ENCODE results near the gene MRPS22. TPM values are rescaled to one million over a fixed set of nuclear protein-coding genes. Genes with fewer than 3 reads are reported as not detected.

Gene MRPS22
- total RNA-seq, 2 experiments from 2014 or later, result 39.7 to 41.1 TPM

GRCh38 chr3:139303216-139303615 is 40.6 kb upstream of the MRPS22 start:
- ChIA-PET POLR2A (no interaction called here), CTCF (interaction anchor here (0.9 to 2.4 kb wide), 2 partner anchors 26 to 191 kb away, joined by 3 to 6 read pairs; no protein-coding TSS in a partner anchor)
- Mint-ChIP-seq H3K27me3 (ENCODE audit: low read depth) (peaks cover 8% of the 10 kb centered on the region), H3K4me3 (no peak overlapping the region), H3K4me1 (ENCODE audit: low read depth) (peaks cover 10% of the 10 kb centered on the region), H3K36me3 (ENCODE audit: low read depth) (no peaks in the 10 kb centered on the region), H3K9me3 (ENCODE audit: insufficient read depth) (no peaks in the 10 kb centered on the region), H3K27ac (no peak overlapping the region)
- ATAC-seq (no peak), DNase-seq (no peak)

GRCh38 chr3:139304383-139304782 is 39.4 kb upstream of the MRPS22 start:
- no peak overlapping the region for H3K4me3 Mint-ChIP-seq
- CTCF ChIA-PET, result no interaction called here
- POLR2A ChIA-PET, result no interaction called here
- H3K27ac Mint-ChIP-seq, result no peak overlapping the region
- no peak for DNase-seq
- H3K9me3 Mint-ChIP-seq (ENCODE audit: insufficient read depth), result no peaks in the 10 kb centered on the region
- no peak for ATAC-seq
- peaks cover 10% of the 10 kb centered on the region for H3K4me1 Mint-ChIP-seq (ENCODE audit: low read depth)
- no peaks in the 10 kb centered on the region for H3K36me3 Mint-ChIP-seq (ENCODE audit: low read depth)
- H3K27me3 Mint-ChIP-seq (ENCODE audit: low read depth), result peaks cover 8% of the 10 kb centered on the region

DNA sequence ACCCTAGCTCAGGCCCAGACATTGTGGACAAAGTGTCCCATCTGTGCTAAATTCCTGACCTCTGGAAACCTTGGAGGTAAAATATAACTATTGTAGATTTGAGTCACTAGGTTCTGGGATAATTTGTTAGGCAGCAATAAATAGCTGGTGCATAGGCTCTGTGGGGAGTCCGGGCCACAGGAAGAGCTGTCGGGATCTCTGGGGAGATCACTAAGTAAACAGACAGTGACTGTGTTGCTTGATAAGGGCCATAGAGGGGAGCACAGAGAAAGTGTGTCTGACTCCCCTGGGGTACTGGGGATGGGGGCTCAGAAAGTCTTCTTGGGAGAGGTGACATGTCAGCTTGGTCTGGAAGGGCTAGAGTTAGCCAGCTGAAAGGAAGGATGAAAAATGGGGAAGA is 37.7 kb upstream of the MRPS22 start:
- Mint-ChIP-seq H3K4me1 (ENCODE audit: low read depth) (peaks cover 10% of the 10 kb centered on the region), H3K9me3 (ENCODE audit: insufficient read depth) (no peaks in the 10 kb centered on the region), H3K27me3 (ENCODE audit: low read depth) (peaks cover 5% of the 10 kb centered on the region), H3K36me3 (ENCODE audit: low read depth) (no peaks in the 10 kb centered on the region), H3K4me3 (no peak overlapping the region), H3K27ac (no peak overlapping the region)
- ChIA-PET POLR2A (no interaction called here), CTCF (no interaction called here)
- DNase-seq (no peak), ATAC-seq (no peak)

- H3K4me3 Mint-ChIP-seq, result no peak overlapping the region
- ChIA-PET CTCF (no interaction called here), POLR2A (no interaction called here)
- H3K9me3 Mint-ChIP-seq (ENCODE audit: insufficient read depth), result no peaks in the 10 kb centered on the region
- H3K4me1 Mint-ChIP-seq (ENCODE audit: low read depth), result peaks cover 9% of the 10 kb centered on the region
- peaks cover 5% of the 10 kb centered on the region for H3K27me3 Mint-ChIP-seq (ENCODE audit: low read depth)
- H3K36me3 Mint-ChIP-seq (ENCODE audit: low read depth), result no peaks in the 10 kb centered on the region
- no peak for ATAC-seq
- no peak for DNase-seq
- H3K27ac Mint-ChIP-seq, result no peak overlapping the region
Observed at GRCh38 chr3:139307072-139307491, 36.7 kb upstream of the MRPS22 start.

DNA sequence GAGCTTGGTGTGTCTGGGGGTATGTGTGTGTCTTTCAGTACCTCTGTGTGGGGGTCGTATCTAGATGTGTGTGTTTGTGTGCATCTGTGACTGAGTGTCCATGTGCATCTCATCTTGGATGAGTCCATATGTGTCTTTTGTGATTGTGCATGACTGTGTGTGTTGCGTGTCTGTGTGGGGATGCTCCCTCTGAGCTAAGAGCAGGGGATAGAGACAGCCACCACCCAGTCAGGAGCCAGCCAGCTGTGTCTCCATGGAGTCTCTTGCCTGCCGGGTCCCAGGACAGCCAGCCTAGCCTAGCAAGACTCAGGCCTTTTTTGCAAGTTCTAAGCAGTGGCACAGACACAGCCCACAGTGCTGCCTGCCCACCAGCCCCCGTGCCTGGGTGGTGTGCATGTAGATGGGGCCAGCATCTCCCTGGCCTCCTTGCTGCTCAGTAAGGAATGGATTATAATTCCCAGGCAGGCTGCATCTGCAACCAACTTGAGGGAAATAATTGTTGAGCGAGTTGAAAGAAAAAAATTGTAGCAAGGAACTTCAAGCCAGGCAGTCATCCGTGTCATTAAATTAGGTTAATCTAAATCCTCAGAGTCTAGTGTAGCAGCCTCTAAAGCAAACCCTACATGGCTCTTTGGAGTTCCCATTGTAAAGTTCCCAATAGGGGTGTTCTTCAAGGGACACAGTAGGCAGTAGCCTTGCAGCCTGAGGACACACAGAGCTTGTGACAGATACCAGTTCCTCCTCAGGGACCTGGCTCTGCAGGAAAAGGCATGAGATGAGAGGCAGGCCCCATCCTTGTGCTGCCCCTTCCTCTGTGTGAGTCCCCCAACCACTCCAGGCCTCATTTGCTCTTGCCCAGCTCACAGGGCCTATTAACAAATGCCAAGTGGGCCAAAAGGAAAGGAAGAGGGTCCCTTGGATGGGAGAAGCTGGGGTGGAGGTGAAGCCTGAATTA is 35.9 kb upstream of the MRPS22 start:
- DNase-seq (no peak), ATAC-seq (no peak)
- Mint-ChIP-seq H3K27me3 (ENCODE audit: low read depth) (peaks cover 5% of the 10 kb centered on the region), H3K4me3 (no peak overlapping the region), H3K27ac (no peak overlapping the region), H3K9me3 (ENCODE audit: insufficient read depth) (no peaks in the 10 kb centered on the region), H3K4me1 (ENCODE audit: low read depth) (peaks cover 1% of the 10 kb centered on the region), H3K36me3 (ENCODE audit: low read depth) (no peaks in the 10 kb centered on the region)
- ChIA-PET POLR2A (no interaction called here), CTCF (no interaction called here)

DNA sequence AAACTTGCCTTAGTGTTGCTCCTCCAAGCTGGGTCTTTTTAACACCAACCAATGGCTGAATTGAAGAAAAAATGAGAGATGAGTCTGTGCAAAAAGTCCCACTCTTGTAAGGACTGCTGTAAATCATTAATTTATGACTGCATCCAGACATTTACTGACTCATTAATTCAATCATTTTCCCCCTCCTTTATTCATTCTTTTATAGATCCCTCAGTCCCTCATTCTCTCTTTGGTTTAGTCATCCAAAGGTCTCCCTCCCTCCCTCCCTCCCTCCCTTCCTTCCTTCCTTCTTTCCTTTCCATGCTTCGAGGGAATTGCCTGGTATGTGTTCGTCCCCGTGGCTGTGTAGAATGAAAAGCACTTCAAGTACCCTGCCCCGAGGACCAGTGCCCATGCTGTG is 35.3 kb upstream of the MRPS22 start:
- Mint-ChIP-seq H3K36me3 (ENCODE audit: low read depth) (no peaks in the 10 kb centered on the region), H3K9me3 (ENCODE audit: insufficient read depth) (no peaks in the 10 kb centered on the region), H3K27me3 (ENCODE audit: low read depth) (peaks cover 5% of the 10 kb centered on the region), H3K27ac (no peak overlapping the region), H3K4me3 (no peak overlapping the region), H3K4me1 (ENCODE audit: low read depth) (no peaks in the 10 kb centered on the region)
- POLR2A ChIA-PET, result no interaction called here
- CTCF ChIA-PET, result no interaction called here
- DNase-seq, result no peak
- ATAC-seq, result no peak

- DNase-seq (no peak), ATAC-seq (no peak)
- no peak overlapping the region for H3K27ac Mint-ChIP-seq
- no peaks in the 10 kb centered on the region for H3K4me1 Mint-ChIP-seq (ENCODE audit: low read depth)
- H3K4me3 Mint-ChIP-seq, result no peak overlapping the region
- ChIA-PET POLR2A (no interaction called here), CTCF (no interaction called here)
- H3K36me3 Mint-ChIP-seq (ENCODE audit: low read depth), result no peaks in the 10 kb centered on the region
- H3K9me3 Mint-ChIP-seq (ENCODE audit: insufficient read depth), result no peaks in the 10 kb centered on the region
- H3K27me3 Mint-ChIP-seq (ENCODE audit: low read depth), result peaks cover 4% of the 10 kb centered on the region
Observed at GRCh38 chr3:139309061-139309591, 34.7 kb upstream of the MRPS22 start.

GRCh38 chr3:139309880-139310279 is 33.9 kb upstream of the MRPS22 start:
- Mint-ChIP-seq H3K27me3 (ENCODE audit: low read depth) (peaks cover 3% of the 10 kb centered on the region), H3K27ac (no peak overlapping the region), H3K9me3 (ENCODE audit: insufficient read depth) (no peaks in the 10 kb centered on the region), H3K4me3 (no peak overlapping the region), H3K36me3 (ENCODE audit: low read depth) (no peaks in the 10 kb centered on the region), H3K4me1 (ENCODE audit: low read depth) (no peaks in the 10 kb centered on the region)
- ATAC-seq (no peak), DNase-seq (no peak)
- POLR2A ChIA-PET, result no interaction called here
- CTCF ChIA-PET, result no interaction called here

GRCh38 chr3:139310474-139310933 is 33.3 kb upstream of the MRPS22 start:
- CTCF ChIA-PET, result interaction anchor here (0.9 kb wide), 1 partner anchor 16 kb away, joined by 3 read pairs; no protein-coding TSS in a partner anchor
- no peak for ATAC-seq
- peaks cover 3% of the 10 kb centered on the region for H3K27me3 Mint-ChIP-seq (ENCODE audit: low read depth)
- no peaks in the 10 kb centered on the region for H3K36me3 Mint-ChIP-seq (ENCODE audit: low read depth)
- no peak for DNase-seq
- no peak overlapping the region for H3K4me3 Mint-ChIP-seq
- H3K9me3 Mint-ChIP-seq (ENCODE audit: insufficient read depth), result no peaks in the 10 kb centered on the region
- no peak overlapping the region for H3K27ac Mint-ChIP-seq
- H3K4me1 Mint-ChIP-seq (ENCODE audit: low read depth), result no peaks in the 10 kb centered on the region
- POLR2A ChIA-PET, result no interaction called here

- ATAC-seq, result no peak
- H3K27me3 Mint-ChIP-seq (ENCODE audit: low read depth), result peaks cover 9% of the 10 kb centered on the region
- no peaks in the 10 kb centered on the region for H3K36me3 Mint-ChIP-seq (ENCODE audit: low read depth)
- no peaks in the 10 kb centered on the region for H3K4me1 Mint-ChIP-seq (ENCODE audit: low read depth)
- no peak overlapping the region for H3K27ac Mint-ChIP-seq
- CTCF ChIA-PET, result interaction anchor here (0.6 to 0.9 kb wide), 2 partner anchors 15 to 18 kb away, joined by 3 read pairs; no protein-coding TSS in a partner anchor
- no peaks in the 10 kb centered on the region for H3K9me3 Mint-ChIP-seq (ENCODE audit: insufficient read depth)
- no peak overlapping the region for H3K4me3 Mint-ChIP-seq
- DNase-seq, result no peak
- POLR2A ChIA-PET, result no interaction called here
Observed at GRCh38 chr3:139311557-139311956, 32.3 kb upstream of the MRPS22 start.

- POLR2A ChIA-PET, result no interaction called here
- Mint-ChIP-seq H3K4me3 (no peak overlapping the region), H3K36me3 (ENCODE audit: low read depth) (no peaks in the 10 kb centered on the region), H3K9me3 (ENCODE audit: insufficient read depth) (no peaks in the 10 kb centered on the region), H3K27ac (no peak overlapping the region), H3K4me1 (ENCODE audit: low read depth) (no peaks in the 10 kb centered on the region), H3K27me3 (ENCODE audit: low read depth) (peaks cover 11% of the 10 kb centered on the region)
- DNase-seq (no peak), ATAC-seq (no peak)
- CTCF ChIA-PET, result no interaction called here
Observed at GRCh38 chr3:139312416-139312815, 31.4 kb upstream of the MRPS22 start.

- H3K4me1 Mint-ChIP-seq (ENCODE audit: low read depth), result no peaks in the 10 kb centered on the region
- ATAC-seq (no peak), DNase-seq (no peak)
- POLR2A ChIA-PET, result no interaction called here
- H3K4me3 Mint-ChIP-seq, result no peak overlapping the region
- no peaks in the 10 kb centered on the region for H3K36me3 Mint-ChIP-seq (ENCODE audit: low read depth)
- peaks cover 12% of the 10 kb centered on the region for H3K27me3 Mint-ChIP-seq (ENCODE audit: low read depth)
- H3K27ac Mint-ChIP-seq, result no peak overlapping the region
- CTCF ChIA-PET, result no interaction called here
- H3K9me3 Mint-ChIP-seq (ENCODE audit: insufficient read depth), result no peaks in the 10 kb centered on the region
Observed at GRCh38 chr3:139312959-139313358, 30.9 kb upstream of the MRPS22 start.
